Neuronal stem cell (in vitro differentiated cells): Measurements from ENCODE around the gene SLC25A11.

Experiments
- DNase-seq: peaks from one replicate; pipeline ENCODE4 v3.0.0-alpha.2; 2013; ENCODE audit warnings: low spot score
- H2AFZ ChIP-seq: one replicate; pipeline ENCODE4 v1.6.1; 2013; ENCODE audit warnings: mild to moderate bottlenecking, low read length, inconsistent platforms
- H2AK5ac ChIP-seq: 2 replicates; pipeline ENCODE4 v1.6.1; 2013; ENCODE audit warnings: low read depth, mild to moderate bottlenecking, inconsistent platforms, low read length, moderate library complexity, mixed read lengths
- H2BK120ac ChIP-seq: 2 replicates; pipeline ENCODE4 v1.6.1; 2013; ENCODE audit warnings: low read depth, mild to moderate bottlenecking, inconsistent platforms, low read length, moderate library complexity, mixed read lengths
- H2BK12ac ChIP-seq: one replicate; pipeline ENCODE4 v1.6.1; 2013; ENCODE audit warnings: low read length, inconsistent platforms
- H2BK15ac ChIP-seq: 2 replicates; pipeline ENCODE4 v1.6.1; 2013; ENCODE audit warnings: mild to moderate bottlenecking, low read length, inconsistent platforms, mixed read lengths
- H2BK5ac ChIP-seq: one replicate; pipeline ENCODE4 v1.6.1; 2013; ENCODE audit warnings: inconsistent platforms, mild to moderate bottlenecking, low read length, moderate library complexity
- H3K14ac ChIP-seq: one replicate; pipeline ENCODE4 v1.6.1; 2013; ENCODE audit warnings: low read length, inconsistent platforms
- H3K18ac ChIP-seq: 2 replicates; pipeline ENCODE4 v1.6.1; 2013; ENCODE audit warnings: low read length, inconsistent platforms
- H3K23ac ChIP-seq: 2 replicates; pipeline ENCODE4 v1.6.1; 2013; ENCODE audit warnings: low read depth, mild to moderate bottlenecking, mixed read lengths, low read length, inconsistent platforms; ENCODE audit not compliant: poor library complexity
- H3K27ac ChIP-seq: replicated peaks from 3 replicates; pipeline ENCODE4 v1.5.1; 2013; ENCODE audit warnings: low read length, inconsistent platforms
- H3K27me3 ChIP-seq, 3 experiments: 2 replicates each; pipeline ENCODE4 v1.6.1; 2013; ENCODE audit warnings: low read length in 3 of 3, mild to moderate bottlenecking in 2 of 3, inconsistent platforms in 1 of 3, low read depth in 1 of 3, mixed read lengths in 1 of 3, moderate library complexity in 1 of 3; ENCODE audit not compliant: control insufficient read depth in 3 of 3, insufficient read depth in 3 of 3
- H3K36me3 ChIP-seq, 2 donors: replicated peaks in 1 of 2; 2 replicates each; pipeline ENCODE4 v1.6.1; 2013; ENCODE audit warnings: low read length in 2 of 2; ENCODE audit not compliant: control insufficient read depth in 2 of 2, insufficient read depth in 2 of 2
- H3K4ac ChIP-seq: 2 replicates; pipeline ENCODE4 v1.6.1; 2013; ENCODE audit warnings: inconsistent platforms, mild to moderate bottlenecking, low read length, moderate library complexity
- H3K4me1 ChIP-seq, 2 donors: 1 replicate in 1 of 2; 2 replicates in 1 of 2; pipeline ENCODE4 v1.6.1; 2013; ENCODE audit warnings: low read length in 2 of 2, low read depth in 1 of 2; ENCODE audit not compliant: control insufficient read depth in 2 of 2, insufficient read depth in 1 of 2
- H3K4me2 ChIP-seq: one replicate; pipeline ENCODE4 v1.6.1; 2013; ENCODE audit warnings: mild to moderate bottlenecking, low read length, inconsistent platforms; ENCODE audit not compliant: insufficient read depth, poor library complexity, severe bottlenecking
- H3K4me3 ChIP-seq, 2 donors: 2 replicates each; pipeline ENCODE4 v1.5.1; 2013; ENCODE audit warnings: low read length in 2 of 2, mild to moderate bottlenecking in 2 of 2, inconsistent platforms in 1 of 2, moderate library complexity in 1 of 2
- H3K79me1 ChIP-seq: one replicate; pipeline ENCODE4 v1.6.1; 2013; ENCODE audit warnings: low read depth, mild to moderate bottlenecking, inconsistent platforms, low read length, moderate library complexity
- H3K9ac ChIP-seq: one replicate; pipeline ENCODE4 v1.6.1; 2013; ENCODE audit warnings: mild to moderate bottlenecking, low read depth, low read length, inconsistent platforms; ENCODE audit not compliant: poor library complexity
- H3K9me3 ChIP-seq, 2 donors: replicated peaks in 1 of 2; 2 replicates each; pipeline versions ENCODE3 to v1.6.1; 2013; ENCODE audit warnings: low read length in 2 of 2, mild to moderate bottlenecking in 2 of 2, inconsistent platforms in 1 of 2, low read depth in 1 of 2, mixed read lengths in 1 of 2, moderate library complexity in 1 of 2; ENCODE audit not compliant: control insufficient read depth in 2 of 2, insufficient read depth in 1 of 2
- H4K8ac ChIP-seq: one replicate; pipeline ENCODE4 v1.6.1; 2013; ENCODE audit warnings: low read depth, mild to moderate bottlenecking, inconsistent platforms, low read length, moderate library complexity
- H4K91ac ChIP-seq: one replicate; pipeline ENCODE4 v1.6.1; 2013; ENCODE audit warnings: low read length, low read depth, mild to moderate bottlenecking, inconsistent platforms; ENCODE audit not compliant: poor library complexity
- WGBS, 2 donors: extraction: QIAGEN DNeasy Blood & Tissue Kit; methylation state at CpG; one replicate each; pipeline ENCODE4 v1.1.7; 2013; ENCODE audit warnings: missing lambda C conversion rate in 2 of 2, mixed read lengths in 1 of 2; ENCODE audit not compliant: insufficient read length in 2 of 2, insufficient replicate concordance in 1 of 2; ENCODE audit errors: extremely low coverage in 2 of 2; 5-methylcytosine and 5-hydroxymethylcytosine counted together

The SLC25A11 gene

DNA sequence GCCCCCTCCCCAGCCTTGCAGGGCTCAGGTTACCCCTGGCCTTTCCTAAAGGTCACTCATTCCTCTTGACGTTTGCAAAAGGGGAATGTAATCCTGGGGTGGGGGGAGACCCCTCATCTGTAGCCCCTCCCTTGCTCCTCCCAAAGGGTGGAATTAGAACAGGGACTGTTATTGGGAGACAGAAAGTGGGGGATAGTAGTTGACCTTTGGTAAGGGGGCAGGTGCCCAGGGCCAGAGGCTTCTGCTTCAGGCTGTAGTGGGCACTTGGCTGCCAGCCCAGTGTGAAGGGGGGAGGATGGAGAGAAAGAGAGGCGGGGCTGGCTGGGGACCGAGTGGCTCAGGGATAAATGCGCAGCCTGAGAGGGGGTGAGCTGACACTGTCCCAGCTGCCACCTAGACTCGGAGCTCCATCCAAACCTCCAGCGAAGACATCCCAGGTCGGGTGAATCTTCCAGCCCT, 10.9 kb upstream of the SLC25A11 start, which contains the start of gene ENO3:
ENO3 (plus strand) TSS at position 374 of the 459 bp plus-strand sequence. CDS start 711 bp downstream, outside the sequence.
- peak within 1 kb of the TSS; percentile 93 for H4K91ac ChIP-seq
- H3K27ac ChIP-seq, result peak within 1 kb of the TSS; percentile 100
- H3K9me3 ChIP-seq, result no peaks in the 10 kb centered on the region
- peak within 1 kb of the TSS; percentile 83 for H2BK15ac ChIP-seq
- peaks cover 6 to 17% of the 10 kb centered on the region in 2 donors for H3K36me3 ChIP-seq
- H2AK5ac ChIP-seq, result peak within 1 kb of the TSS; percentile 100
- peak within 1 kb of the TSS; percentile 80 to 100 for H3K4me3 ChIP-seq
- H3K9ac ChIP-seq, result peak within 1 kb of the TSS; percentile 87
- H2BK5ac ChIP-seq, result peak within 1 kb of the TSS; percentile 100
- DNase-seq, result peak; percentile 76
- peak within 1 kb of the TSS; percentile 61 for H2AFZ ChIP-seq
- H3K27me3 ChIP-seq, result no peaks in the 10 kb centered on the region
- peak within 1 kb of the TSS; percentile 89 for H3K4me2 ChIP-seq
- H4K8ac ChIP-seq, result no peak within 1 kb of the TSS
- no CpG with 5 or more reads among the region's 7 CpGs for WGBS, 2 donors
- peak within 1 kb of the TSS; percentile 66 for H3K4ac ChIP-seq
- peak within 1 kb of the TSS; percentile 86 for H3K23ac ChIP-seq
- H2BK120ac ChIP-seq, result peak within 1 kb of the TSS; percentile 95
- H3K18ac ChIP-seq, result peak within 1 kb of the TSS; percentile 100
- peaks cover 15 to 22% of the 10 kb centered on the region in 2 donors for H3K4me1 ChIP-seq
- peaks cover 1% of the 10 kb centered on the region for H3K79me1 ChIP-seq
- peak within 1 kb of the TSS; percentile 67 for H3K14ac ChIP-seq
- H2BK12ac ChIP-seq, result peak within 1 kb of the TSS; percentile 11

DNA sequence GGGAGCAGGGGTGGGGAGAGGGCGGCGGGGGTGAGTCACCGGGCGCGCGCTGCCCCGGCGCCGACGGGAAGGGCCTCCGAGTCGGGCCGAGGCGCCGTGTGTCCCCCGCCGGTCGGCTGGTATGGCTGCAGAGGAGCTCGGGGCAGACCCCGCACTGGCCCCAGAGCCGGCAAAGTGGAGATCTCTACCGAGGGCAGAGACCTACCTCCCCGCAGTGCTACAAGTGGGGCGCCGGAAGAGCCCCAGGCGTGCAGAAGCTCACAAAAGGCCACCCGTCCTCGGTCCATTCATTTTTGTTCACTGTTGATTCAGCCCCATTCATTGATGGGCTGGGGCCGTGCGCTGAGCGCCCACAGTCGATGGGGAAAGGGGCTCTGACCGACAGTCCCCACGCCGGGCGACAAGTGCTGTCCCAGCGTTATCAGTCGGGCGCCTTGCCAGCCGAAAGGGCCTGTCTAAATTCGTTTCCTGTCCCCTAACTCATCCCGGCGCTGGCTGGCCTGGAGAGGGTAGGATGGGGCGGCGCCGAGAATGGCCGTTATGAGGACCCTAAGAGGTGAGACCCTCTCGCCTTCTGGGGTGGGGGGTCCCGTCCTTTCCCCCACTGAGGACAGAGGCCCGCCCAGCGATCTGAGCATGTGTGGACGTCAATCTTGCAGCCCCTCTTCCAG, 10.4 kb upstream of the SLC25A11 start:
- H4K91ac ChIP-seq, result peak overlapping the region; percentile 93
- peak overlapping the region; percentile 66 for H3K4ac ChIP-seq
- no peaks in the 10 kb centered on the region for H3K9me3 ChIP-seq
- peak overlapping the region; percentile 83 for H2BK15ac ChIP-seq
- H3K4me3 ChIP-seq, result peak overlapping the region; percentile 80 to 100
- H2BK120ac ChIP-seq, result peak overlapping the region; percentile 95
- H3K9ac ChIP-seq, result peak overlapping the region; percentile 87
- peak overlapping the region; percentile 61 for H2AFZ ChIP-seq
- no CpG with 5 or more reads among the region's 52 CpGs for WGBS, 2 donors
- peaks cover 5% of the 10 kb centered on the region for H3K79me1 ChIP-seq
- peak overlapping the region; percentile 100 for H3K18ac ChIP-seq
- no peak overlapping the region for H4K8ac ChIP-seq
- no peak for DNase-seq
- H2BK5ac ChIP-seq, result peak overlapping the region; percentile 100
- peak overlapping the region; percentile 100 for H3K27ac ChIP-seq
- H3K4me2 ChIP-seq, result peak overlapping the region; percentile 89
- H3K14ac ChIP-seq, result peak overlapping the region; percentile 67
- peaks cover 17 to 22% of the 10 kb centered on the region in 2 donors for H3K4me1 ChIP-seq
- peak overlapping the region; percentile 86 for H3K23ac ChIP-seq
- no peak overlapping the region for H2BK12ac ChIP-seq
- H3K36me3 ChIP-seq, result peaks cover 12 to 19% of the 10 kb centered on the region in 2 donors
- no peaks in the 10 kb centered on the region for H3K27me3 ChIP-seq
- H2AK5ac ChIP-seq, result peak overlapping the region; percentile 100

DNA sequence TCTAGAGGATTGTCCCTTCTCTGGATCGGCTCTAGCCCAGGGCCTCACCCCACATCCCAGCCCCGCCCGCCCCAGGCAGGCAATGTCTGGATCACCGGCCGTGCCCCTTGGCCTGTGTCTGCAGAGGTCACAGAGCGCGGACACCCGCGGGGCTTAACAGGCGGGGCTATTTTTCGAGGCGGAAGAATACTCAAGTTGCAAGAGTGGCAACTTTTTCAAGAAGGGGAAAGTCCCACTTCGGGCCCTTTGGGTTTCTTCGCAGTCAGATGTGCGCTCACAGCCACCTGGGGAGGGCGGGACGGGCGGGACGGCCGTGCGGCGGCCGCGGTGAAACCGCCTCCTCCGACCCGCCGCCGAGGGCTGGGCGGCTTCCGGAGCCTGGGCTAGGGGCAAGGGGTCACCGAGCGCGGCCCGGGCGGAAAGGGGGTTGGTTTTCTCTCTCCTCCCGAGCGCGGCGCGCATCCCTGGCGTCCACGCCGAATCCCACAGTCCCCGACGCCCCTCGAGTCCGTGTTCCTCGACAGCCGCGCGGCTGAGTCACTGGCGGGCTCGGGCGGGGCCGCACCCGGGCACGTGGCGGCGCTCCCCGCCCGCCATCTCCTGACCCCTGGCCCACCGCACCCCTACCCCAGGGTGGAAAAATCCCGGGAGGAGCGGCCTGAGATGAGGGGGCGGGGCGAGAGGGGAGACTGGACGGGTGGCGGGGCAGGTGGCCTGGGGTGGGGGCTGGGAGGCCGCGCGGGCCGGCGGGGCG, 9.7 kb upstream of the SLC25A11 start:
- peak; percentile 87 for DNase-seq
- peak overlapping the region; percentile 100 for H2BK5ac ChIP-seq

More for the DNA sequence above, 9.7 kb upstream of the SLC25A11 start:
- peak overlapping the region; percentile 84 to 100 for H3K4me3 ChIP-seq
- peak overlapping the region; percentile 100 for H3K27ac ChIP-seq
- H4K91ac ChIP-seq, result peak overlapping the region; percentile 61
- H3K18ac ChIP-seq, result peak overlapping the region; percentile 98
- H2AFZ ChIP-seq, result peak overlapping the region; percentile 91
- peak overlapping the region; percentile 88 for H2AK5ac ChIP-seq
- no peak overlapping the region for H2BK120ac ChIP-seq
- no peak overlapping the region for H3K14ac ChIP-seq
- H3K27me3 ChIP-seq, result no peaks in the 10 kb centered on the region
- H3K4me1 ChIP-seq, result peaks cover 18 to 22% of the 10 kb centered on the region in 2 donors
- peak overlapping the region; percentile 95 for H3K4me2 ChIP-seq
- H2BK12ac ChIP-seq, result no peak overlapping the region
- peak overlapping the region; percentile 83 for H3K9ac ChIP-seq
- H3K9me3 ChIP-seq, result no peaks in the 10 kb centered on the region
- H3K36me3 ChIP-seq, result peaks cover 18 to 26% of the 10 kb centered on the region in 2 donors
- WGBS, 2 donors, result no CpG with 5 or more reads among the region's 75 CpGs
- peaks cover 6% of the 10 kb centered on the region for H3K79me1 ChIP-seq
- H2BK15ac ChIP-seq, result peak overlapping the region; percentile 62
- peak overlapping the region; percentile 97 for H3K23ac ChIP-seq
- H4K8ac ChIP-seq, result no peak overlapping the region
- peak overlapping the region; percentile 97 for H3K4ac ChIP-seq
